K562 (cell line): Measurements from ENCODE around the gene TANC1. TPM values are rescaled to one million over a fixed set of nuclear protein-coding genes. Genes with fewer than 3 reads are reported as not detected.

Source experiments
- CBX8 ChIP-seq: fragments of 200-600 bp; sonication (generic); IDR thresholded peaks from 2 replicates; pipeline ENCODE4 v1.6.1; 2012; ENCODE audit warnings: borderline replicate concordance, mixed run types, low read depth, mild to moderate bottlenecking, moderate library complexity, mixed read lengths, low read length, control low read depth, inconsistent platforms; ENCODE audit not compliant: poor library complexity, severe bottlenecking; ENCODE audit errors: extremely low read depth
- KHSRP ChIP-seq: fragments of 450-650 bp; IDR thresholded peaks from 2 replicates; pipeline ENCODE4 v1.6.1; 2017
- RFX7 ChIP-seq: fragments of 250-450 bp; sonication (Bioruptor Pico); IDR thresholded peaks from 2 replicates; pipeline ENCODE4 v1.5.1; 2021; ENCODE audit warnings: mild to moderate bottlenecking
- SNRNP70 ChIP-seq: fragments of 200-400 bp; formaldehyde crosslinking; optimal IDR thresholded peaks from 2 replicates; pipeline ENCODE3; 2017; ENCODE audit warnings: low read depth, low read length
- TAF9B ChIP-seq: fragments of 450-650 bp; IDR thresholded peaks from 2 replicates; pipeline ENCODE4 v1.6.1; 2018; ENCODE audit warnings: mild to moderate bottlenecking; ENCODE audit not compliant: partially characterized antibody
- ZC3H11A ChIP-seq: IDR thresholded peaks from 2 replicates; pipeline ENCODE4 v1.6.1; 2012; ENCODE audit warnings: low read depth, low read length, improper control_type of control experiment
- ZFP1 ChIP-seq: fragments of 450-650 bp; formaldehyde crosslinking; IDR thresholded peaks from 2 replicates; pipeline ENCODE4 v1.4.0; 2020; ENCODE audit warnings: mild to moderate bottlenecking, mixed read lengths
- ZNF140 ChIP-seq: fragments of 250-450 bp; sonication (Bioruptor Pico); IDR thresholded peaks from 2 replicates; pipeline ENCODE4 v1.8.0; 2021; ENCODE audit warnings: moderate library complexity, mild to moderate bottlenecking, inconsistent platforms
- ZNF408 ChIP-seq: fragments of 250-450 bp; sonication (Bioruptor Pico); IDR thresholded peaks from 2 replicates; pipeline ENCODE4 v1.4.0; 2020; ENCODE audit warnings: low read depth, mild to moderate bottlenecking, moderate library complexity
- polyA plus RNA-seq, 8 experiments: library from polyadenylated mRNA; depleted of rRNA in 4 of 8; stranded (reverse) in 5 of 8; unstranded in 3 of 8; fragments of >200 nt; fragmentation: Nextera tagmentation in 2 of 8; fragmentation: Illumina TruSeq in 1 of 8; extraction: Ambion mirVana in 2 of 8; extraction: Trizol in 1 of 8; gene quantifications; 2 replicates each; pipeline versions ENCODE4 v1.2.1 to v1.2.3, GENCODE V29; 2011 to 2014; ENCODE audit warnings: inconsistent platforms in 1 of 8, missing spikeins in 1 of 8
- total RNA-seq, 7 experiments: library from RNA; depleted of rRNA in 6 of 7; stranded (reverse); fragments of >200 nt in 6 of 7; fragmentation: Illumina TruSeq in 2 of 7; extraction: Trizol in 2 of 7; gene quantifications; 2 replicates each; pipeline versions ENCODE4 v1.2.1 to v1.2.3, GENCODE V29; 2011 to 2021; ENCODE audit warnings: low replicate concordance in 1 of 7
- TF ChIP-seq, protein P1 (sequence below), 2 experiments: fragments of 450-650 bp; IDR thresholded peaks; 2 replicates each; pipeline ENCODE4 v1.6.1; 2018; ENCODE audit warnings: mild to moderate bottlenecking in 2 of 2, low read depth in 1 of 2; ENCODE audit not compliant: partially characterized antibody in 2 of 2
- TF ChIP-seq, protein P2 (sequence below): fragments of 250-450 bp; sonication (Bioruptor Pico); IDR thresholded peaks from 2 replicates; pipeline ENCODE4 v1.9.0; 2021; ENCODE audit warnings: mild to moderate bottlenecking, inconsistent platforms
- TF ChIP-seq, protein P3 (sequence below): sonication (generic); formaldehyde crosslinking; IDR thresholded peaks from 2 replicates; pipeline ENCODE4 v1.8.0; 2023; ENCODE audit warnings: mild to moderate bottlenecking, missing genetic modification reagents

Gene TANC1
- total and polyA plus RNA-seq, 9 of the 15 experiments (the other 6 are each of a cell fraction or from before 2014, with no cell fraction given), result under 0.01 to 0.20 (median 0.07) TPM; not detected in 1

DNA sequence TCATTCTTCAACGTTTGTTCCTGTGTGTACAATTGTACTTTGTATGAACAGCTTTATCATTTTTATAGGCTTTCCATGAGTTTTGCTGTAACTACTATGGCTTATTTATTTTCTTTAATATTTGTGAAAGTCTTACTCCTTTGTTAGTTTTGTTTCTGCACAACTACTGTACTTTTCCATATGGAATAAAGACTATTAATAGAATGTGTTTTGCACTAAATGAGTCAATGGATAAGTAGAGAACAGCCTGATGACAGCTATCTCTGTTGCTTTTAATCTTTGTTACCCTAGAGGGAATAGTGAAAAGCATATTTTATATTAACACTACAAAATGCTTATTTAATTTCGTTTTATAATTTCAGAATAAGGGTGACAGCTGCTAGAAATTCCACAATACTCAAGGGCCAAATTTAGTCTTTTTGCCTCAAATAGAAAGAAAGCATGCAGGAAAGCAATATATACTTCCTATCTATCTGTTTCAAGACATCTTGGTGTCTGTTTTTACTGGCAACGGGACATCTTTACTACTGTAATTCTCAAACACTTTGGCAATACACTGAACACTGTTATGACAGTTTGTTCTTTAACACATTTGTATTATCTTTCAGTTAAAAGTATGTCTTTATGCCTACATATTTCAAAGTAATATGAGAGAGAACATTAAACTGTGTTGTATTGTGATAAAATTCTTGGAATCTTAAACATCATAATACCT lies 264.2 kb downstream of the TANC1 start (continued):
- TF ChIP-seq, protein P1, sequence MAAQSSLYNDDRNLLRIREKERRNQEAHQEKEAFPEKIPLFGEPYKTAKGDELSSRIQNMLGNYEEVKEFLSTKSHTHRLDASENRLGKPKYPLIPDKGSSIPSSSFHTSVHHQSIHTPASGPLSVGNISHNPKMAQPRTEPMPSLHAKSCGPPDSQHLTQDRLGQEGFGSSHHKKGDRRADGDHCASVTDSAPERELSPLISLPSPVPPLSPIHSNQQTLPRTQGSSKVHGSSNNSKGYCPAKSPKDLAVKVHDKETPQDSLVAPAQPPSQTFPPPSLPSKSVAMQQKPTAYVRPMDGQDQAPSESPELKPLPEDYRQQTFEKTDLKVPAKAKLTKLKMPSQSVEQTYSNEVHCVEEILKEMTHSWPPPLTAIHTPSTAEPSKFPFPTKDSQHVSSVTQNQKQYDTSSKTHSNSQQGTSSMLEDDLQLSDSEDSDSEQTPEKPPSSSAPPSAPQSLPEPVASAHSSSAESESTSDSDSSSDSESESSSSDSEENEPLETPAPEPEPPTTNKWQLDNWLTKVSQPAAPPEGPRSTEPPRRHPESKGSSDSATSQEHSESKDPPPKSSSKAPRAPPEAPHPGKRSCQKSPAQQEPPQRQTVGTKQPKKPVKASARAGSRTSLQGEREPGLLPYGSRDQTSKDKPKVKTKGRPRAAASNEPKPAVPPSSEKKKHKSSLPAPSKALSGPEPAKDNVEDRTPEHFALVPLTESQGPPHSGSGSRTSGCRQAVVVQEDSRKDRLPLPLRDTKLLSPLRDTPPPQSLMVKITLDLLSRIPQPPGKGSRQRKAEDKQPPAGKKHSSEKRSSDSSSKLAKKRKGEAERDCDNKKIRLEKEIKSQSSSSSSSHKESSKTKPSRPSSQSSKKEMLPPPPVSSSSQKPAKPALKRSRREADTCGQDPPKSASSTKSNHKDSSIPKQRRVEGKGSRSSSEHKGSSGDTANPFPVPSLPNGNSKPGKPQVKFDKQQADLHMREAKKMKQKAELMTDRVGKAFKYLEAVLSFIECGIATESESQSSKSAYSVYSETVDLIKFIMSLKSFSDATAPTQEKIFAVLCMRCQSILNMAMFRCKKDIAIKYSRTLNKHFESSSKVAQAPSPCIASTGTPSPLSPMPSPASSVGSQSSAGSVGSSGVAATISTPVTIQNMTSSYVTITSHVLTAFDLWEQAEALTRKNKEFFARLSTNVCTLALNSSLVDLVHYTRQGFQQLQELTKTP (IDR thresholded peaks at IDR 0.05; ENCODE audit: low read depth in 1 of 2, partially characterized antibody in 2 of 2), result no peak
- TF ChIP-seq RFX7 (CRISPR knock-in tag) (no peak), ZFP1 (CRISPR knock-in tag) (no peak), SNRNP70 (no peak), ZNF408 (CRISPR knock-in tag) (no peak), TAF9B (no peak), ZNF140 (CRISPR knock-in tag) (no peak), ZC3H11A (no peak), KHSRP (no peak), CBX8 (no peak)
- TF ChIP-seq, protein P2, sequence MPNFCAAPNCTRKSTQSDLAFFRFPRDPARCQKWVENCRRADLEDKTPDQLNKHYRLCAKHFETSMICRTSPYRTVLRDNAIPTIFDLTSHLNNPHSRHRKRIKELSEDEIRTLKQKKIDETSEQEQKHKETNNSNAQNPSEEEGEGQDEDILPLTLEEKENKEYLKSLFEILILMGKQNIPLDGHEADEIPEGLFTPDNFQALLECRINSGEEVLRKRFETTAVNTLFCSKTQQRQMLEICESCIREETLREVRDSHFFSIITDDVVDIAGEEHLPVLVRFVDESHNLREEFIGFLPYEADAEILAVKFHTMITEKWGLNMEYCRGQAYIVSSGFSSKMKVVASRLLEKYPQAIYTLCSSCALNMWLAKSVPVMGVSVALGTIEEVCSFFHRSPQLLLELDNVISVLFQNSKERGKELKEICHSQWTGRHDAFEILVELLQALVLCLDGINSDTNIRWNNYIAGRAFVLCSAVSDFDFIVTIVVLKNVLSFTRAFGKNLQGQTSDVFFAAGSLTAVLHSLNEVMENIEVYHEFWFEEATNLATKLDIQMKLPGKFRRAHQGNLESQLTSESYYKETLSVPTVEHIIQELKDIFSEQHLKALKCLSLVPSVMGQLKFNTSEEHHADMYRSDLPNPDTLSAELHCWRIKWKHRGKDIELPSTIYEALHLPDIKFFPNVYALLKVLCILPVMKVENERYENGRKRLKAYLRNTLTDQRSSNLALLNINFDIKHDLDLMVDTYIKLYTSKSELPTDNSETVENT (CRISPR knock-in tag), result no peak
- TF ChIP-seq, protein P3, sequence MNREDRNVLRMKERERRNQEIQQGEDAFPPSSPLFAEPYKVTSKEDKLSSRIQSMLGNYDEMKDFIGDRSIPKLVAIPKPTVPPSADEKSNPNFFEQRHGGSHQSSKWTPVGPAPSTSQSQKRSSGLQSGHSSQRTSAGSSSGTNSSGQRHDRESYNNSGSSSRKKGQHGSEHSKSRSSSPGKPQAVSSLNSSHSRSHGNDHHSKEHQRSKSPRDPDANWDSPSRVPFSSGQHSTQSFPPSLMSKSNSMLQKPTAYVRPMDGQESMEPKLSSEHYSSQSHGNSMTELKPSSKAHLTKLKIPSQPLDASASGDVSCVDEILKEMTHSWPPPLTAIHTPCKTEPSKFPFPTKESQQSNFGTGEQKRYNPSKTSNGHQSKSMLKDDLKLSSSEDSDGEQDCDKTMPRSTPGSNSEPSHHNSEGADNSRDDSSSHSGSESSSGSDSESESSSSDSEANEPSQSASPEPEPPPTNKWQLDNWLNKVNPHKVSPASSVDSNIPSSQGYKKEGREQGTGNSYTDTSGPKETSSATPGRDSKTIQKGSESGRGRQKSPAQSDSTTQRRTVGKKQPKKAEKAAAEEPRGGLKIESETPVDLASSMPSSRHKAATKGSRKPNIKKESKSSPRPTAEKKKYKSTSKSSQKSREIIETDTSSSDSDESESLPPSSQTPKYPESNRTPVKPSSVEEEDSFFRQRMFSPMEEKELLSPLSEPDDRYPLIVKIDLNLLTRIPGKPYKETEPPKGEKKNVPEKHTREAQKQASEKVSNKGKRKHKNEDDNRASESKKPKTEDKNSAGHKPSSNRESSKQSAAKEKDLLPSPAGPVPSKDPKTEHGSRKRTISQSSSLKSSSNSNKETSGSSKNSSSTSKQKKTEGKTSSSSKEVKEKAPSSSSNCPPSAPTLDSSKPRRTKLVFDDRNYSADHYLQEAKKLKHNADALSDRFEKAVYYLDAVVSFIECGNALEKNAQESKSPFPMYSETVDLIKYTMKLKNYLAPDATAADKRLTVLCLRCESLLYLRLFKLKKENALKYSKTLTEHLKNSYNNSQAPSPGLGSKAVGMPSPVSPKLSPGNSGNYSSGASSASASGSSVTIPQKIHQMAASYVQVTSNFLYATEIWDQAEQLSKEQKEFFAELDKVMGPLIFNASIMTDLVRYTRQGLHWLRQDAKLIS, result no peak
- TF ChIP-seq, all 486 proteins: peak for 0
